Colonic mucosa (tissue), 4 donors: Measurements from ENCODE around the gene PDHX. TPM values are rescaled to one million over a fixed set of nuclear protein-coding genes. Genes with fewer than 3 reads are reported as not detected.

Experiments
- DNase-seq: peaks from one replicate; pipeline ENCODE4 v3.0.0-alpha.2; 2020
- H3K27ac ChIP-seq: fragments of 200-600 bp; one replicate; pipeline ENCODE4 v1.8.0; 2021
- H3K27me3 ChIP-seq: fragments of 200-600 bp; one replicate; pipeline ENCODE4 v1.8.0; 2021
- H3K36me3 ChIP-seq: fragments of 200-600 bp; one replicate; pipeline ENCODE4 v1.8.0; 2021
- H3K4me1 ChIP-seq: fragments of 200-600 bp; one replicate; pipeline ENCODE4 v1.8.0; 2021; ENCODE audit warnings: mild to moderate bottlenecking
- H3K4me3 ChIP-seq: fragments of 200-600 bp; one replicate; pipeline ENCODE4 v1.8.0; 2021
- H3K9ac ChIP-seq, 2 donors: one replicate each; pipeline ENCODE4 v1.7.0; 2013; ENCODE audit warnings: control low read depth in 2 of 2, low read depth in 2 of 2, low read length in 2 of 2
- H3K9me3 ChIP-seq: fragments of 200-600 bp; one replicate; pipeline ENCODE4 v1.8.0; 2021
- CTCF ChIP-seq: fragments of 200-600 bp; IDR thresholded peaks from one replicate; pipeline ENCODE4 v1.8.0; 2022; ENCODE audit warnings: antibody characterized with exemption, mild to moderate bottlenecking
- intact Hi-C: fragments of 100-400 bp; cut with DNase I; formaldehyde crosslinking; loops from one replicate; pipeline ENCODE4 v1.14.1; 2022
- total RNA-seq, 2 donors: library from RNA; stranded (reverse); fragmentation: NEBNext Ultra II Directional in 1 of 2; extraction: Animal tissue kit (Norgen Biotek cat#: 25700) in 1 of 2; gene quantifications; one replicate each; pipeline ENCODE4 v1.2.1, GENCODE V29; 2021
- donor health status: healthy.
- donor health status: DM: no; HTN: no; CAD: no.
- donor health status: DM: no; HTN: no; CAD: no.

Gene PDHX
- total RNA-seq, 2 donors from 2014 or later = 55.2 to 57.2 TPM

GRCh38 chr11:34975482-34975881 is 59.1 kb downstream of the PDHX start:
- Histone ChIP-seq H3K9me3 (no peaks in the 10 kb centered on the region), H3K4me3 (no peak overlapping the region), H3K36me3 (no peaks in the 10 kb centered on the region), H3K4me1 (no peaks in the 10 kb centered on the region), H3K27me3 (no peaks in the 10 kb centered on the region), H3K9ac (no peak overlapping the region), H3K27ac (no peak overlapping the region)
- intact Hi-C loops = no loop called here
- no peak for DNase-seq
- no peak for TF ChIP-seq CTCF

- Histone ChIP-seq H3K9ac (no peak overlapping the region), H3K36me3 (no peaks in the 10 kb centered on the region), H3K27ac (no peak overlapping the region), H3K4me3 (no peak overlapping the region), H3K27me3 (no peaks in the 10 kb centered on the region), H3K4me1 (no peaks in the 10 kb centered on the region), H3K9me3 (no peaks in the 10 kb centered on the region)
- intact Hi-C loops = no loop called here
- DNase-seq = no peak
- no peak for TF ChIP-seq CTCF
Observed at GRCh38 chr11:34976496-34977088, 60.2 kb downstream of the PDHX start.

- Histone ChIP-seq H3K27ac (no peak overlapping the region), H3K4me3 (no peak overlapping the region), H3K36me3 (no peaks in the 10 kb centered on the region), H3K9ac (no peak overlapping the region), H3K9me3 (no peaks in the 10 kb centered on the region), H3K27me3 (no peaks in the 10 kb centered on the region), H3K4me1 (no peaks in the 10 kb centered on the region)
- no peak for TF ChIP-seq CTCF
- intact Hi-C loops = no loop called here
- DNase-seq = no peak
Observed at GRCh38 chr11:34977089-34977912, 60.9 kb downstream of the PDHX start.

- no peaks in the 10 kb centered on the region for H3K4me1 ChIP-seq
Observed at GRCh38 chr11:34978236-34979191, 62.1 kb downstream of the PDHX start.

More at GRCh38 chr11:34978236-34979191, 62.1 kb downstream of the PDHX start:
- intact Hi-C loops = no loop called here
- no peaks in the 10 kb centered on the region for H3K36me3 ChIP-seq
- no peak for TF ChIP-seq CTCF
- no peak overlapping the region for H3K9ac ChIP-seq
- no peak overlapping the region for H3K4me3 ChIP-seq
- DNase-seq = no peak
- H3K9me3 ChIP-seq = no peaks in the 10 kb centered on the region
- H3K27ac ChIP-seq = no peak overlapping the region
- H3K27me3 ChIP-seq = no peaks in the 10 kb centered on the region
